PFSK-1 (cell line): Measurements from ENCODE around the gene TERB2.

Experiments used
- FOXP2 ChIP-seq: optimal IDR thresholded peaks from 2 replicates; pipeline ENCODE3; 2011; ENCODE audit warnings: borderline replicate concordance, control low read depth, inconsistent platforms; ENCODE audit not compliant: insufficient read depth; ENCODE audit errors: extremely low read length, extremely low read depth
- POLR2AphosphoS5 ChIP-seq: IDR thresholded peaks from 2 replicates; pipeline ENCODE4 v1.6.1; 2012; ENCODE audit warnings: low read depth, mild to moderate bottlenecking, control low read depth, low read length, moderate library complexity
- REST ChIP-seq, 2 experiments: IDR thresholded peaks; 2 replicates each; pipeline versions ENCODE4 v1.6.1 to v1.8.0; 2011 to 2012; ENCODE audit warnings: low read depth in 2 of 2, low read length in 2 of 2, control low read depth in 1 of 2, inconsistent platforms in 1 of 2, mild to moderate bottlenecking in 1 of 2, moderate library complexity in 1 of 2; ENCODE audit not compliant: insufficient read depth in 1 of 2
- SIN3A ChIP-seq: IDR thresholded peaks from 2 replicates; pipeline ENCODE4 v1.6.1; 2012; ENCODE audit warnings: mild to moderate bottlenecking, low read length, moderate library complexity, borderline replicate concordance; ENCODE audit not compliant: insufficient read depth
- TAF1 ChIP-seq: IDR thresholded peaks from 2 replicates; pipeline ENCODE4 v1.6.1; 2012; ENCODE audit warnings: low read length, control low read depth, borderline replicate concordance; ENCODE audit not compliant: insufficient read depth

GRCh38 chr15:45027220-45027619, 70.7 kb downstream of the TERB2 start:
- TF ChIP-seq REST (IDR thresholded peaks at IDR 0.05; ENCODE audit: insufficient read depth in 1 of 2, low read depth in 2 of 2, low read length in 2 of 2) (no peak), TAF1 (no peak), POLR2AphosphoS5 (no peak), SIN3A (no peak), FOXP2 (no peak)
